HG03469 (cell line): ENCODE measurements around the gene DIP2C.
"Not testable (repeated sequence)": the region's sequence is repeated elsewhere in the genome, so short reads cannot be mapped to it uniquely, and the experiment has no call there.

Source experiments
- ATAC-seq: cut with Tn5 transposase; IDR thresholded peaks from one replicate; pipeline ENCODE4 v1.9.1; 2021; ENCODE audit warnings: mild to moderate bottlenecking, moderate library complexity, moderate number of reproducible peaks; ENCODE audit not compliant: unreplicated experiment

The DIP2C gene

DNA sequence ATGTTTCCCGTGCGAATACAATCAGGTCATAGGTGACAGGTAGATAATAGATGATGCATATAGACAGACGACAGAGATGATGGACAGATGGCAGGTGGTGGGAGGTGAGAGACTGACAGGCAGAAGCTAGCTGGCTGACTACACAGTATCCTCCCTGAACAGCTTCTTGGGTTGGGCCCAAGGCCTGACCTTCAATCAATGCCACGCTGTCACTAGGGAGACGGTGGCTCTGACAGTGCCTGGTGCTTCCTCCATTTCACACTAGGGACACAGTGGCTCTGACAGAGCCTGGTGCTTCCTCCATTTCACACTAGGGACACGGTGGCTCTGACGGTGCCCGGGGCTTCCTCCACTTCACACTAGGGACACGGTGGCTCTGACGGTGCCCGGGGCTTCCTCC, 200.1 kb downstream of the DIP2C start:
- no peak for ATAC-seq

DNA sequence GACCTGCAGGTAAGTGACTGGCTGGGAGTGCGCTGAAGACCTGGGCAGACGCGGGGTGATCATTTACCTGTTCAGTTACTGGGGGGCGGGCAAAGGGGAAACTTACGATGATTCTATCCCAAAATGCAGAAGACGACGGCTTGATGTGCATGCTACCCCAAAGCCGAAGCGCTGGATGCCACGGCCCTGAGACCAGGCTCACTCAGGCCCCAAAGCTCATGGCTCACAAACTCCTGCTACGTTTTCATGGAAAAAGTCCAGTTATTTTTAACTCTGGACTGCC, 200.6 kb downstream of the DIP2C start:
- no peak for ATAC-seq

DNA sequence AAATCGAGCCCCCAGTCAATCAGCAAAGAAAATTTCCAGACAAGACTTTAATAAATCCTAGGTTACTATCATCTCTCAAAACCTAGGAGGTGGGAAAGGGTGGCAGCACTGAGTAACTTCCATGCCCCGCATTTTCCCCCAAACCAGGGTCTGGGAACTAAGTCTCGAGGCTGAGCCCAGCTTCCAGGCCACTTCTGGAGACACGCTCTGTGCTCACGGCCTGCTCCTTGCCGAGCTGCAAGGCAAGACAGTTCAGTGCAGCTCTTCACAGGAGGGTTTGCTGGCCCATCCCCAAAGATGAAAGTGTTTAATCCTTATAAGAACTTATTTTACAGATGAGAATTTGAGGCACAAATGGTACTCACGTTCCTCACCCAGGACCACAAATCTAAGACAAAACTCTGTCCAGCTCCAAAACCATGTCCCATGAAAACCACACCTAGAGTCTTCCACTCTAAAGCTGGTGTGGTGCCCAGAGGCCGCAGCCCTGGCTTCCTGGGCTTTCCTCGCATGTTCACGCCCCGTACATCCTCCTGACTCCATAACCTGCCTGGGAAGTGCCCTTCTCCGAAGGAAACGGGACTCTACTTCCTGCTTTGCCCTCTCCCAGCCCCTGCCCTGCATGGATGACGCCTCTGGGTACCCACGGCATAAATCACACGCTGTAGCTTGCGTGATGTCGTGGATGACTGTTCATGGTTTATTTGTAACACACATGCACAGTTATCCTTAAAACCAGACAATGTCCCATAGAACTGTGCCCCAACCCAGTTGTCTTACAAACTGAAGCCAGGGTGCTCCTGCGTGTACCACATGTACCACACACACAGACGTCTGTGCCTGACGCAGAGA, 201.2 kb downstream of the DIP2C start:
- no peak for ATAC-seq

DNA sequence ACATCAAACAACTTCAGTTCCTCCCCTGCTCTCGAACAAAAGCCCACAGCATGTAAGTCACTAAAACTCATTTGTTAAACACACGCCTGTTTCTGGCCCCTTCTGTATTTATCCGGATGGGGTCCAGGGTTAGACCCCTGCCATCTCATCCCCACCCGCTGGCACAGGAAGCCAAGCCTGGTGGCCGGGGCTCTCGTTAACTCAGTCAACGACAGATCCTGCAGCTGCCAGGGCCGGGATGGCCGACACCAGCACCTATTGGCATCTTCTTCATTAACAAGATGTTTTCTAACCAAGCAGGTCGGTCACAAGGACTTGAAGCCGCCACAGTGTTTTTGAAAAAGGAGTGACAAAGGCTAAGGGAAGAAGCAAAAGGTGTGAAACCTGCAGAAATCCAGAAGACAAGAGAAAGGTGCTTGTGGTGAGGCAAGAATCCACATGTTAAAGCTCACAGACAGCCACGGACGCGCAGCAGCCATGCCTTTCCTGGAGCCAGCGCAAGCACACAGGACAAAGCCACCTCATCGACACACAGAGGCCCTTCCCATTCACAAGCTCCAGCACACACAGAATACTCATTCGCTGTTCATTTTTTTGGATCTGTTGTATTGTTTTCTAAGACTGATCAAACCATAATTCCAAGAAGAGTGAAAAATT, 202.7 kb downstream of the DIP2C start:
- ATAC-seq = no peak

DNA sequence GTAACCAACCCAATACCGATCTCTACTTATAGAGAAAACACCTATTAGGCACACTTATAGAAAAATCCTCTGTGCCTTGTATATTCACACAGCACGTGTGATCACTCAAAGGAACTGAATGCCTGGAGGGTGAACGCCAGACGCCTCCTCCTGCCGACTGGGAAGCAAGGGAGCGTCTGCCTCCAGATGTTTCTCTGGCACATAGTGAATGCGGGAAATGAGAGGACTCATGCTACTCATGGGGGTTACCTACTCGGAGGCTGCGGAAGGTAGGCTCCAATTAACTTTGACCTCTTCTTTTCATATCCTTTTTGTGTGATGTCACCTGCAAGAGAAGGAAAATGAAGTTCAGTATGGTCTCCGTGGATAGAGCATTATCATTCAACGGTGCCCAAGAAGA, 203.3 kb downstream of the DIP2C start:
- ATAC-seq = no peak

DNA sequence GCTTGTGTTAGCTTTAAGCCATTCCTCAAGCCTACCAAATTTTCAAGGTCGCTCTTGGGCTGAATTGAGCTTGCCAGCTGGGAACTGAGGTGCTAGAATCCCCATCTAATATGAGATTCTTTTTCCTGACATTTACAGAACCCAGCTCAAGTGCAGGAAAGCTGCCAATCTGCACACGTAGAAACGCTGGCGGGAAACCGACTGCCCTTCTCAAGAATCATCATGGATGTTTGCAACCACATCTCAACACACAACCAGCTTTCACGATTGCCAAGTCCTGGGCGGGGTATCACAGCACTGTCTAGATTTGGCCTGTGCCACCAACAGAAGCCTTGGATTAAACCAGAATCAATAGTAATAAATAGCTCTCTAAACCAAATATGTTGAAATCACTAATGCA, 203.7 kb downstream of the DIP2C start:
- ATAC-seq = no peak

DNA sequence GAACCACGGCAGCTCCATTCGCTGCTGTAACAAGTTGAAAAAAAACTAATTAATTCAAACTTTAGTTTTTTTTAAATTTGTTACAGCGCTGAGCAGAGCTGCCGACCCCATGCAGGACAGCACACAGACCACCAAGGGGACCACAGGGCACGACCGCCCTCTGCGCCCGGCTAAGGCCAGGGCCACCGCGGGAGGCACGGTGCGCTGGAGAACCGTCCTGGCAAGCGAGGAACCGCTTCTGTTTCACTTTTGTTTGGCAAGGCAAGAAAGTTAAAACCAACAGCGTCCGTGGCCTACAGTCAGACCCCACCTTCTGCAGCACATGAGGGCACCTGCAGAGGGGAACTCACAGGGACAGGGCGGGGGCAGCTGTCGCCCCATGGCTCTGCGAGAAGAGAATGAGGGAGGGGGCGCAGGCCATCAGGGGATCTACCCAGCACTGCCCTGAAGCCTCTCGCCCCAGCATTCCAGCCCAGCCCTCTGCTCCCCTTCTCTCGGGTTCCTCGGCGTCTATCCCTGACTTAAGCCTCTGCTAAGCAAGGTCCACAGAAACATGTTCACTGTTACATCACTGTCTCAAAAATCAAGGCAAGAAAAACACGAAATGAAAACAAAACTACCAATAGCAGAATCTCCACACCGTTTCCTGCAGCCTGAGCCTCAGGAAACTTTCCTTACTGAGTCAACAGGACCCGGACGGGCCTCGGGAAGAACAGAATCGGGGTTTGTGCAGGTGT, 204.4 kb downstream of the DIP2C start:
- no peak for ATAC-seq

DNA sequence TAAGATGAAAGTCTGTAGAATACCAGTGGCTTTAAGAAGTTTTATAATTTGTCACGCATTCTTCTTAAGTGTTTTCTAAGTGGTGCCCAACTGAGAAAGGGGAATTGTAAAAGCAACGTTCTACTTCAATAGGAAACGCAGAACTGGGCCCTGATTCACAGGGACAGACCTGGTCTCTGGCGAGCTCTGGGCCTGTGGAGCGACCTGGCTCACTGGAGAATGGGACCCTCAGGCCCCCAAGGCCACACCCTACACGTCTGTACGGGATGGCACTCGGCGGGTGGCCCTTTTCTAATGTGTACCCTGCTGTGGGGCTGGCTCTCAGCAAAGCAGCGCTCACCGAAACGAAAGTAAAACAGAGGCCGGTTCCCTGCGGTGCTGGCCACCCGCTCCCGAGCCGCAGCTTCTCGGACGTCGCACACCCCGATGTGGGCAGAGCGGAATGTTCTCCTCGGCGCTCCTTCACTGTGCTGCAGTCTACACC, 205.0 kb downstream of the DIP2C start:
- ATAC-seq = no peak

DNA sequence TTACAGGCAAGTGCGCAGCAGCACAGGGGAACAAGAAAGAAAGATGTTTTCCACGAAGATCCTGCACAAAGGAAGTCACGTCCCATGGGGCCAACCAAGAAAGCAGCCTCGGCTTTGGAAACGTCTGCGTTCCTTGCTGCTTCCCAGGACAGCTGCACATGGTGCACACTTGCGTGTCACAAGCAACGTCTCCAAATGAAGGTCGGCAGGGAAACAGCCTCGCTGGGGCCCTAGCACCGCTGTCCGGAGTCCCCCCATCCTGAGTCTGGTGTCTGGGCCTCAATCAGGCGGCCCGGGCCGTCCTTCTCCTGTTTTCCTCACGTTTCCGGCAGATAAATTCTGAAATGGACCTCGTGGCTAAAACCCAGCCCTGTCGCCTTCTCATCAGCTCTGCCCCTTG, 206.2 kb downstream of the DIP2C start:
- ATAC-seq = no peak

DNA sequence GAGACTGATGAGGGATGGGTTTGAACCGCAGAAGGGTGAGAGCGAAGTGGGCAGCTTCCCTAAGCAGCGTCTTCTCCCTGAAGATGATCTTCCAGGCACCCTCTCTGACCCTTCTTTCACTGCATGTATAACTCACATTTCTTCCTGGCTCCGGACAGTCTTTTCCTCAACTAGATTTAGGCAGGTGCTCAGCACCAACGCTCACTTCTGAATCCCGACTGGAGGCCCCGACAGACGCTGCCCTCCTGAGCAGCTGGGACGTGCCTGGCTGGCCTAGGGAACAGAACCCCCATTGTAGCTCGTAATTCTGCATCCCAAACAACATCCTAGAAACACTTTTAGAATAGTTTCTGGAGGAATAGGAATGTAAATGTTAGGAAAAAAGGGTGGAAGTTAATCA, 206.6 kb downstream of the DIP2C start:
- ATAC-seq = no peak

DNA sequence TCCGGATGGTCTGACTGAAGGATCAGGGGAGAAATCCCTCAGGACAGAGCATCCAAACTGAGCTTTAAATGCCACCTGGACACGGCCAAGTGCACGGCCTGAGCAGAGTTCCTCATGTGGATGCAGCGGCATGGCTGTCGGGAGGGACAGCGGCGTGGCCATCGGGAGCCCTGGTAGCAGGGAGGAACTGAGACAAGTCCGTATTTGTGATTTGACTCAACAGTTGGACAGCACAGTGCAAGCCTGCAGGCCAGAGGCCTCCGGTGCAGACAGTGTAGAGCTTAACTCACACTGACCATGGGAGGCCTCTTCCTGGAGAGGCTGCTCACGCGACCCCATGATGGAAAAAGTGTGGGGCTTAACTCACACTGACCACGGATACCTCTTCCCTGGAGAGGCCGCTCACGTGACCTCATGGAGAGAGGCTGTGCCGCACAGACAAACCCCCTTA, 207.4 kb downstream of the DIP2C start:
- ATAC-seq = no peak

DNA sequence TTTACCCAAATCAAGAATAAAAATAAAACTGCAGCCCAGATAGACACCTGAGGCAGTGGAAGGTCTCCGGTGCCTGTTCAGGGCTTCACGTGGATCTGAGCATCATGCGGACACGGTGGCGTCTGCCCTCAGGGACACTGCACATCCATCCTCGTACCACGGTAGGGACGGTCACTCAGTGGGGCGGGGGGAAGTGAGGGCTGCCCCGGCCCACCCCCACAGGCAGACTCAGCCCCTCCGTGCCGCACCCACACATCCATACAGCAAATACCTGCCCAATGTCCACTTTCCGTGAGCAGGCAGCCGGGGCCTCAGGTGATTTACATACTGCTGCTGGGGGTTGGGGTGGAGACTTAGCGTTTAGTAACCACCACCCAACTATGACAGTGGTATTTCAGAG, 207.8 kb downstream of the DIP2C start:
- no peak for ATAC-seq

DNA sequence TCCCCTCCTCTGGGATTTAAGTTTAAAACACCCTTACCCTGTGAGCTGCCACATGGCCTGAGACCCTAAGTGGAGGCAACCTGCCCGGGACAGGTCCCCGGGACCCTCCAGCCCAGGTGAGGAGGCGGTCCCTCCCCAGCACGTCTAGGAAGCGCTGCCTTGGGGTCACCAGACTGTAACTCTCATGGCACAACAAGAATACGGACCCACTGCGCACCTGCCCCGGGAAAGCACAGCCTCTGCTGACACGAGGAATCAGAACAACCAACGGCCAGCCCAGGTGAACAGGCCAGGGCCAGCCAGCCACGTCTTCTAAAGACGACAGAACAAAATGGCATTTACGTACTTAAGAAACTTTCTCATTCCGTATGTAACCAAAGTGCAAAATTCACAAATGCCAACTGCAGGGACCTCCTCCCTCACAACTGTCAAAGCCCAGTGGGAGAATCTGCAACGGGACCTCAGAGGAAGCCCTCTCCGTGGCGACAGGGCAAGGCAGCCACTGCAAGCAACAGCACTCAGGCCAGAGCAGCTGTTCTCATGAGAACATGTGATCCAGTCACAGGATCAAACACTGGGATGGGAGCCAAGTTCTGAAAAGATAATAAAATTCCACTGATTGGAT, 208.4 kb downstream of the DIP2C start:
- no peak for ATAC-seq

DNA sequence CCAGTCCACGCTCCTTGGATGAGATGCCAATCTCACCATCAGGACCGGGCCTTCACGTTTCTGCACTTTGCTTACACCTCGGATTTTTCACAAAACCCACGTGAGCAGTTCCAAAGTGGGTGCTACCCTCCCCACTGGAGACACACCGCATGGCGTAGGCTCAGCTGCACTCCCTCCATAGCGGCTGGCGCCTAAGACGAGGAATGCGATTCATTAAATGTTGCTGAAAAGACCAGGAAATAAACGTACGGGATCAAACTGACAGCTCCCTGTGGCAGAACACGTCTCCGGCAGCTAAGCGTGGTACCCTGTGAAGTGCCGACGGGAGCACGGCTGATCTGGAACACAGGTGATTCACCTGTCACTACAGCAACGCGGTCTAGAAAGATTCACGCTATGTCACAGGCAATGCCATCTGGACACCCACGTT, 209.0 kb downstream of the DIP2C start:
- no peak for ATAC-seq

DNA sequence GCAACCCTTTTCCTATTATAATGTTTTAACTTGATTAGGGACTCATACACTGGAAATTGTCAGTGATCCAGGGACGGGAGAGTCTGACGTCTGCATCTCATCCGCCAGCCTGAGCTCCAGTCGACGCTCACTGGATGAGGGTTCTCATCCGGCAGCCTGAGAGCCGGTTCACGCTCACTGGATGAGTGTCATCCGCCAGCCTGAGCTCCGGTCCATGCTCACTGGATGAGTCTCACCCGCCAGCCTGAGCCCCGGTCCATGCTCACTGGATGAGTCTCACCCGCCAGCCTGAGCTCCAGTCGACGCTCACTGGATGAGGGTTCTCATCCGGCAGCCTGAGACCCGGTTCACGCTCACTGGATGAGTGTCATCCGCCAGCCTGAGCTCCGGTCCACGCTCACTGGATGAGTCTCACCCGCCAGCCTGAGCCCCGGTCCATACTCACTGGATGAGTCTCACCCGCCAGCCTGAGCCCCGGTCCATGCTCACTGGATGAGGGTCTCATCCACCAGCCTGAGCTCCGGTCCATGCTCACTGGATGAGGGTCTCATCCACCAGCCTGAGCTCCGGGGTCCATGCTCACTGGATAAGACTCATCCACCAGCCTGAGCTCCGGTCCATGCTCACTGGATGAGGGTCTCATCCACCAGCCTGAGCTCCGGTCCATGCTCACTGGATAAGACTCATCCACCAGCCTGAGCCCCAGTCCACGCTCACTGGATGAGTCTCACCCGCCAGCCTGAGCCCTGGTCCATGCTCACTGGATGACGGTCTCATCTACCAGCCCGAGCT, 209.6 kb downstream of the DIP2C start:
- not testable (repeated sequence) for ATAC-seq

DNA sequence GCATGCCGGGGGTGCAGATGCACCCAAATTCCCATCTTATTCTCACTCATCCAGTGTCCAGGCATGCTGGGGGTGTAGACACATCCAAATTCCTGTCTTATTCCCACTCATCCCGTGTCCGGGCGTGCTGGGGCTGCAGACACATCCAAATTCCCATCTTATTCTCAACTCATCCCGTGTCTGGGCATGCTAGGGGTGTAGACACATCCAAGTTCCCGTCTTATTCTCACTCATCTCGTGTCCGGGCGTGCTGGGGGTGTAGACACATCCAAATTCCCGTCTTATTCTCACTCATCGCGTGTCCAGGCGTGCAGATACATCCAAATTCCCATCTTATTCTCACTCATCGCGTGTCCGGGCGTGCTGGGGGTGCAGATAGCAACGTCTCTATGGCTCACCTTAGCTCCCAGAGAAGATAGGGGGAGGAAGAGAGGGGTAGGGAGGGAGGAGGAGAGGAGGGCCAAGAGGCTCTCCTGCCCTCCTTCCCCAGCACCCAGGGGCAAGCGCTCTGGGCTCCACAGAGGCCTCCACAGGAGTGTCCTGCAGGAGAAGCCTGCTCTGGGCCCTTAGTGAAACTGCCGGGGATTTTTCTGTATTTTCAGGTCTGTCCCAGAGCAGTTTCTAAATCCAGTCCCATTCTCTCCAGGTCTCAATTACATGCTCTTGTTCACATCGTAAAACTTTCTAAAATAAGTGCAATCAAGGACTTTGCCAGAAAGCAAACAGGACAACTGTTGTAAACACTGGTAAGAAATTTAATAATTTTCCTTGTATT, 210.8 kb downstream of the DIP2C start:
- ATAC-seq = no peak

DNA sequence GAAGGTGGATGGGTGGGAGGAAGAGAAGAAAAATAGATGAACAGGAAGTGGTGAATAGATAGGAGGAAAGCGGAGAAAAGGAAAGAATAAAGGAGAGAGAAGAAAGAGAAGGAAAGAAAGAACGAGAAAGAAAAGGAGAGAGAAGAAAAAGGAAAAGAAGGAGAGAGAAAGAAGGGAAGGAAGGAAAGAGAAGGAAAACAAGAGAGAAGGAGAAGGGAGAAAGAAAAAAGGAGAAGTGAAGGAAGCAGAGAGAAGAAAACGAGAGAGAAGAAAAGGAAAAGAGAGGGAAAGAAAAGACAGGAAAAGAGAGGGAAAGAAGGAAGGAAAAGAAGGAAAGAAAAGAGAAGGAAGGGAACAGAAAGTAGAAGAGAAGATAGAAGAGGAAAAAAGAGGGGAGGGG, 211.8 kb downstream of the DIP2C start:
- ATAC-seq = no peak

DNA sequence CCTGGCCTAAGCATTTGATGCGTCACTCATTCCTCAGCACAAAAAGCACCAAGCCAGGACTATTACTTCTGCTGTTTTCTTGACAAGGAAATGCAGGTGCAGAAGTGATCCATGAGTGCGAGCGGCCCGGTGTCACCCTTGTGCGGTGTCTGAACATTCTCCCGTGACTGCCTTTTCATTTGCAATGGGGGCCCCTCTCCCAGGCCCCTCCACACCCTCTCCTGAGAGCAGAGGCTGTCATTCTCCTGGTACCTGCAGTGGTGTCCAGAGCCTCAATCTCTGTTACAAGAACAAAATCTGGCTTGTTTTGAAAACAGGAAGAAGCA, 213.1 kb downstream of the DIP2C start:
- no peak for ATAC-seq

DNA sequence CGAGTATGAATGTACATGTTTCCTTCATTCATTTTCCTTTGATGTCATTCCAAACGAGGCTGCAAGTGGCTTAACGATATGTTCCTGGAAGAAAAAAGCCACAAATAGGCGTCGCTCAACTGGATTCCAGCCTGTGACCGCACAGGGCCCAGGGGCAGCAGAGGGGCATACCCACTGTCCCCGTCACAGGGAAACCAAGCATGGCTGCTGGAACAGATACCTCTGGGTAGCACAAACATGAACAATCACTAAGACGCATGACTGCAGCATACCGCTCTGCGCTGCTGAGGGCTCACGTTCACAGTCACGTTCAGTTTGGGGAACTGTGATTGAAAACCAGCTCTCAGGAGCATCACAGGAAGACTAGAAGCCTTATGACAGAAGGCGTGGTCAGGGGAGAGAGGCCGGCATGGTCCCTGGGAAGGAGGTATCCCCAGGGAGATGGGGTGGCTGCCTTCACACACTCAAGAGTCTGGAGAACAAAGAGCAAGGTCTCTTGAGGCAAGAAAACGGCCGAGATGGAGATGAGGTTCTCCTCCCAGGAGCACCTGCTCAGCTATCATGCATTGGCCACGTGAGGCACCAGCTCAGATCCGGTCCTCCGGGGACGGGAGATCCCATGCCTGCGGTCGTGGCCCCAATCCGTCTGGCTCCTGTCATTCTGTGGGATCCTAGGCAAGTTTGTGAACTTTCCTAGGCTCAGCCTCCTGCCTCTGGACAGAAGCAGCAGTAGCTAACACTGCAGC, 213.6 kb downstream of the DIP2C start:
- ATAC-seq = no peak
